Adrenal gland (tissue), 5 donors: ENCODE data around the gene TMEM107.

Source experiments
- CTCF ChIP-seq, 6 experiments: fragments of 450-650 bp in 4 of 6; fragments of 200-600 bp in 2 of 6; sonication (generic) in 1 of 6; IDR thresholded peaks; 1 replicate in 5 of 6; 2 replicates in 1 of 6; pipeline versions ENCODE4 v1.5.1 to v1.8.0; 2016 to 2021; ENCODE audit warnings: antibody characterized with exemption in 6 of 6, mild to moderate bottlenecking in 2 of 6, moderate library complexity in 1 of 6
- POLR2A ChIP-seq, 2 donors: fragments of 450-650 bp; IDR thresholded peaks; one replicate each; pipeline ENCODE4 v1.6.1; 2017; ENCODE audit warnings: antibody characterized with exemption in 2 of 2, mild to moderate bottlenecking in 2 of 2, moderate library complexity in 1 of 2
- donor health status: DM: no; HTN: no; CAD: no.

GRCh38 chr17:8210761-8211458 lies 34.7 kb upstream of the TMEM107 start:
- no peak for TF ChIP-seq POLR2A (IDR thresholded peaks at IDR 0.05)
- TF ChIP-seq CTCF (IDR thresholded peaks at IDR 0.05) = no peak
